Left ventricle myocardium superior (tissue), 1 donor: ENCODE results near the gene DIP2C. TPM values are rescaled to one million over a fixed set of nuclear protein-coding genes. Genes with fewer than 3 reads are reported as not detected.

Source experiments
- microRNA-seq: library from miRNA; unstranded; fragments of <30 nt; microRNA quantifications from one replicate; pipeline ENCODE4 v1.2.0, GENCODE V29; 2020; ENCODE audit warnings: borderline number of aligned reads
- total RNA-seq: library from RNA; stranded (reverse); fragmentation: NEBNext Ultra II Directional; extraction: Animal tissue kit (Norgen Biotek cat#: 25700); gene quantifications from one replicate; pipeline ENCODE4 v1.2.1, GENCODE V29; 2021
- donor health status: DM: no; HTN: yes; CAD: no; lungs with severe emphysema.

Gene DIP2C
- total RNA-seq, 1 donor from 2014 or later: 32.6 TPM

Small RNAs within 50 kb of the gene (microRNA-seq; reads per million reads assigned to microRNA genes)
- gene MIR5699: 4.9 reads per million

Other genes starting within 250 kb of the DIP2C start
- 72.9 TPM for gene LARP4B, start 242.0 kb upstream of the DIP2C start, total RNA-seq